GM21367 (cell line): ENCODE results near the gene CD300E.

Source experiments
- ATAC-seq: cut with Tn5 transposase; IDR thresholded peaks from one replicate; pipeline ENCODE4 v1.9.1; 2021; ENCODE audit not compliant: unreplicated experiment

CD300E gene, protein sequence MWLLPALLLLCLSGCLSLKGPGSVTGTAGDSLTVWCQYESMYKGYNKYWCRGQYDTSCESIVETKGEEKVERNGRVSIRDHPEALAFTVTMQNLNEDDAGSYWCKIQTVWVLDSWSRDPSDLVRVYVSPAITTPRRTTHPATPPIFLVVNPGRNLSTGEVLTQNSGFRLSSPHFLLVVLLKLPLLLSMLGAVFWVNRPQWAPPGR

DNA sequence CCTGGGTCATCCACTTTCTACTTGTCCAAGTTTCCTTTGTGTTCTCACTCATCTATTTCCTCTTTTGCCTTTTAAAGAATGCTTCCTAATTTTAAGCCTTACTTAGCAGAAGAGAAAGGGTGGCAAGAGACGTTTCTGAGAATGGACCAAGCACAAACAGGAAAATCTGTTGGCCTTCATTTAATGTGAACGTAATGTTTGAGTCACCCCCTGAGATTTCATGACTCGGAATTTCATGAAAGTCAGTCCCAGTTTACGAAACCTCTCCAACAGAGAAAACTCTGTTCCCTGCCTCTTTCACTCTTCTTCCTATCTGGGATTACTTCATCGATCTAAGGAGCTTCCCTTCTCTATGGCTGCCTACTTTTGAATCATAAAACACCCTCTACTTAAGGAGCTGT lies at the start of gene CD300E:
Gene CD300E (minus strand): TSS at position 46 of the 401 bp plus-strand sequence. CDS start 117 bp downstream, outside the sequence.
- ATAC-seq: no peak

DNA sequence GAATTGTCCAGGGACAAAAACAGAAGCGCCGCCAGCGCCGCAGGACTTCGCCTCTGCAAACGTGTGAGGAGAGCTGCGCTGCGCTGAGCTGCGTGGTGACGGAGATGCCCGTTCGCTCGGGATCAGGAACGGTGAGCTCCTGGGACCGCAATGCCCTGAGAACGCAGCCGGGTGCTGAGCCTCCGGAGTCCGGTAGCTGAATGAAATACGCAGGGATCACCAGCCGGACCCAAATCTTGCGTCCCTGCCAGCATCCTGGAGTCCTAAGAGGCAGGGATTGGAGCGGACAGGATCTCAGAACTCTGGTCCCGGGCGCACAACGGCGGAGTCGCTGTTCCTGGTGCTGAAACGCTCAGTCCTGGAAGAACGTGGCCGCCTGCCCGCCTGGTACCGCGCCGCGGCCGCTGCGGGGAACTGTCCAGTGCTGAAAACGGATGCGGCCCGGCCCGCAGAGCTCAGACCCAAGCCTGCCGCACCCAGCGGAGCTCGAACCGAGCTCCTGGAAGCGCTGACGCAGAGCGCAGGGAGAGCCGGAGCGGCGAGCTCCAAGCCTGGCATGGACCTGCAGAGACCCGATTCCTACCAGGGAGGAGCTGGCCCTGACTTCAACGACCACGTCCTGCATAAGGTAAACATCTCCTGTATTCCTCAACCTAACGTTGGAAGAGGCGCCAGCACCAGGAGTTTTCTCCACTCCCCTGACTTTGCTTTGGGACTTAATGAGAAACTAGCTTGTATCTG lies 47.7 kb upstream of the CD300E start:
- no peak for ATAC-seq

DNA sequence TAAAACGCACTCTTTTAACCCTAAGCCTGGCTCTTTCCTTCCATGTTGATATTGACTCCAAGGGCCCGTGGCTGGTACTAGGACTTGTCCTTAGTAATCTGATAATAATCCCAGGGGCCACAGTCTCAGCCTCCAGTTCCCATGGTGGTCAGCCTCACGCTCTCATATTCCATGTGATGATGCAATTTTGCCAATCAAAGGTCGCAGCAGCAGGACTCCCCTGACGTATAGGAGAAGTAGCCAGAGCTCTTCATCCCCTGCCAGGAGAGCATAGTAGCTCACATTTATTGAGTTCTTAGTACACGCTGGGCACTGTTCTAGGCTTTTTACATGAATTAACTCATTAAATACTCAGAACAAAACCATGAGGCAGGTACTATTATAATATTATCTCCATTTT lies 46.8 kb upstream of the CD300E start:
- no peak for ATAC-seq

DNA sequence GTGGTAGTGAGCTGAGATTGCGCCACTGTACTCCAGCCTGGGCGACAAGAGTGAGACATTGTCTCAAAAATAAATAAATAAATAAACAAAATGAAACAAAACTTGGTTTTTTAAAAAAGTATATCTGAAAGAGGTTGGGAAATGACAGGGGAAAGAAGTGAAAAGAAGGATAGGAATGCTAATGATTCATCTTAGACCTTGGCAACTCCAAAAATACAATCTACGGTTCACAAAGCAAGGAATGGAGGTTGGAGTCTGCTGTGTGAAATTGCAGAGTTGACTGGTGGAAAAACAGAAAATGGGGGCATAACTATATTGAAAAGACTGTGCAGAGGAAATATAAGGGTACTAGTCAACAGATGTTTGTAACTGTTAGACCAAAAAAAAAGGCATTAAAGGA lies 40.0 kb upstream of the CD300E start:
- no peak for ATAC-seq

DNA sequence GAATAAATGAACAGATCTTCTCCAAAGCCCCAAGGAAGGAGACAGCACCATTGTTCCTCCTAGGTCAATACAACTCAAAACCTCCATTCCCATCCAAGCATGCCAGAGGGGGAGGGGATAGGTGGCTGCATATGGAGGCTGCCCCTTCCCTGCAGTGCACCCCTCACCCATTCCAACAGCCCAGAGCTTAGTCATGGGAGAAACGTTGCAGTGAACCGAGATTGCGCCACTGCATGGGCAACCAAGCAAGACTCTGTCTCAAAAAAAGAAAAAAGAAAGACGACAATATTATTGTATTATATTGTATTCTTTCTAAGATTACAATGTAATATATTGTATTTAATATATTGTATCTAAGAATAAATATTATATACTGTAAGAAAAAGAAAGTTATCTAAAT lies 36.4 kb upstream of the CD300E start:
- no peak for ATAC-seq

DNA sequence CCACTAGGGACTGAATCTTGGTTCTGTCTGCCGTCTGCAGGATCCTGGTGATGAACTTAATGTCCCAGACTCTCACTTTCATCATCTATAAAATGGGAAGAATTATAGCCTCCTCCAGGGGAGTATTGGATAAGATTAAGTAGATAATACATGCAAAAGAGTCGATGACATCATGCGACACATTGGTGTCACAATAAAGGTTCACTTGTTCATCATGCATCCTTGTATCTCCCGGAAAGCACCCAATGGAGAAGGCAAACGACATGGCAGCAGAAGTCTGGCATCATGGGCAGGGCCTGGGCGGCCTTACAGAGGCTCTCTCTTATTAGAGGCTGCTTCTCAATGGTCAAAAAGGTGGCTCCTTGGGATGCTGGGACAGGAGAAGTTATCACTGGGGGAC lies 35.1 kb upstream of the CD300E start:
- ATAC-seq: no peak

DNA sequence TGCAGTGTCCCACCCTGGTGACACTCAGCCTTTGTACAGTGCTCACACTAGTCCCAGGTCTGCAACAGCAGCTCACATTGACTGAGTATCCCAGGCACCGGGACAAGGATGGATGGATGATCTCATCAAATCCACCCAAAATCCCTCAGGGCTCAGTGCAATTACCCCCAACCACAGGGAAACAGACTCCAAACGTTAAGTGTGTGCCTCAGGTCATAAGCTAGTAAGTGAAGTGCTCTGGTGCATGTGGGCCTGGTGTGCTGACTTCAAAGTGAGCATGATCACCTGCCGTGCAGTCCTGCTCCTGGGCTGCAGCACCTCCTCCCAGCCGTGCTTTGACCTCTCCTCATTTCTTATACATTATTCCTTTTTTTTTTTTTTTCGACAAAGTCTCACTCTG lies 31.2 kb upstream of the CD300E start:
- ATAC-seq: no peak

DNA sequence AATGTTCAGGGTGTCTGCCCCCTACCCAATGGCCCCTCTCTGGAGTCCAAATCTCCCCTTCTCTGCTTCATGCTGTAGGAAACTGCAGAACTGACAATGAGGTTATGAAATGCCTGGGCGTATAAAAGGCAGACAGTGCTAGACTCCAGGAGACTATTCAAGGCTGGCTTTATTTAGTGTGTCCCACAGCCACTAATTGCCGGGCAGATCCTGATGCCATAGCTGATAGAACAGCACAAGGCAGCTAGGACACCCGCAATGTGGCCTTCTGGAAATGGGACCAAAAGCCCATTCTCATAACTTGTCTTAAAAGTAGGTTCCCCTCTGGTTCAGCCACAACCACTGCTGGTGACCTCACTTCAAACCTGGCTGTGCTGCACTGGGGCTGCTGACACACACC lies 28.5 kb upstream of the CD300E start:
- no peak for ATAC-seq

DNA sequence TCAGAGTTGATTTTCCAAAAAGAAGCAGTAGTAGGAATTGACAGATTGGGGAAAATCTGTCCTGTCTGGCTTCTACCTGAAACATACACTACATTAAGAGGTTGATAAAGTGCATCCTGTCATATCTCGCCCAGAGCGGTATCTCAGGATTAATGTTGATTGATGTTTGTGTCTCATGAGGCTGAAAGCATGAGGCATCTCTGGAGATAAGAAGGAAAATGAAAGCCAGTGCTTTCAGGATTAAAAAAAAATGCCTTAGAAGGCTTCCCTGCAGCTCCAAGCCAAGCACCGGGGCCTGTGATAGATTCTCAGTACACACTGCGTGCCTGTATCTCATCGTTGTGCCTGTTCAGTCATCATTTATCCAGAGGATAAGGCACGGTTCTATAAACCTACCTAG lies 26.4 kb upstream of the CD300E start:
- ATAC-seq: no peak

DNA sequence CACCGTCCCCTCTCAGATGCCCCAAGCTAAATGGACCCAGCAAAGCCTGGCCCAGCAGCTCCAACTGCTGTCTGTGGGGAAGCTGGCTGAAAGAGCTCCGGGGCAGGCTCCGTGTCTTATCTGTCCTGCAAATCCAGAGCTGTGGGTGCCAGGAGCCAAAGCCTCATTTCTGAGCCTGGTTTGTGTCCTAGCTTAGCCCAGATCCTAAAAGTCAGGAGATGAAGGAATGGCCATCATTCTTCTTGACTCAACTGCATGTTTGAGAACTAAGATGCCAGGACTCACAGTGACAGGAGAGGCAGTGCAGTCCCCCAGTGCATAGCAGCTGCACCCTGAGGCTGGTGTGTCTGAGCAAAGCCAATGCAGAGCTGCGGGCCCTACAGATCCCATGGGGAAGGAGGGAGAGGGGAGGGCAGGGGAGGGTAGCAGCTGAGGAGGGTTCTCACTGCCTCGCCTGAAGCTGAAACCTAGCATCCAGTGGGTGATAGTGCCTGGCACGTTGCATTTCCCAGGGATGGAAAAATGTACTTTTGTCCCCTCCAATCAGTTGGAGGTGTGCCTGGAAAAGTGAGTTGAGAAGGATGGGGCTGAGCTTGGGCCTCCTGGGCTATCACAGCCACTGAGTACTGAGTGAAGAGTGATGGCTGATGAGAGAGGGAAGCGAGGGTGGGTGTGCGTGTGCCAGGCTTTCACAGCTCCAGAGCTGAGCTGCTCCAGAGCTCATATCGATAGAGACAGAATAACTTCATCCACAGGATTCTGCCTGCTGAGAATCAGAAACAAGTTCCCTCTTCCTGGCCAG lies 24.5 kb upstream of the CD300E start:
- ATAC-seq: no peak

DNA sequence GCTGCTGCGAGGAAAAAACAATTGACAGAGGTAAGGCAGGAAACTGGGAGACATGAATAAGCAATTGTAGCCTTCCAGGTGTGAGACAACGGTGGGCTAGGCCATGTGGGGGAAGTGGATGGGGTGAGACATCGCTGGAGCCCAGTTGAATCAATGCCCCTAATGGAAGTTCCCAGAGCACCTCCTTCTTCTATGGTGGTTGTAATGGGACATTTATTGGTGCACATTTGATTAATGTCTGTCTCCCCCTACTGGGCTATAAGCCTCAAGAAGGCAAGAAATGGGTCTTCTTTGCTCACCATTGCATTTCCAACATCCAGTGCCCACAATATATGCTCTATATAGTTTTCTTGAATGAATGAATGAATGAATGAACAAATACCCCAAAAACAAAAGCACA lies 22.7 kb upstream of the CD300E start:
- no peak for ATAC-seq

DNA sequence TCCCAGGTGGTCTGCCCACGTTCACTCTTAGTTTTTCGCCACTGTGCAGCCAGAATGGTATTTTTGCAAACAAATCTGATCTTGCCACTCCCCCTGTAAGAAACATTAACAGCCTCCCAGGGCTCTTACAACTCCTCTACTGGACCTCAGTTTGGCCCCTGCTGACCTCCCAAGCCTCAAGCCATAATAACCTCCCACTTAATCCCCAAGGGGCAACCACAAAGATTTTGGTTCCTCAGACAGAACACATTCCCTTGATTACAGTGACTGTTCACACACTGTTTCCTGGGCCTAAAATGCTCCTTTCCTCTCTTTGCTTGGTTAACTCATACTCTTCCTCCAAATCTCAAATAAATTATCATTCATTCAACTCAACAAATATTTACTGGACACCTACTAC lies 21.5 kb upstream of the CD300E start:
- ATAC-seq: no peak

DNA sequence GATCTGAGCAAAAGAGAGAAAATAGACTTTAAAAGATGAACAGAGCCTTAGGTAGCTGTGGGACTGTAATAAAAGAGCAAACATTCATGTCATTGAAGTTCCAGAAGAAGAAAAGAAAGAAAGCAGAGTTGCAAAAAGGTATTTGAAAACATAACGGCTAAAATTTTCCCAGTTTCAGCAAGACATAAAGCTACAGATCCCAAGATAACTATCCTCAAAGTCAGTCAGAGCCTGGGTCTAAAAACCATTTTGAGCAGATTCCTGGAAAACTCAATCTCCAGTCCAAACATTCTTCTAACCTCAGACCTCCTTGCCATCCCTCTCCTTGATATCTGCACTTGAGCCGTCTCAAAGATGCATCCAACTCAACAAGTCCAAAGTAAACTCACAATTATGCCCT lies 20.9 kb upstream of the CD300E start:
- no peak for ATAC-seq

DNA sequence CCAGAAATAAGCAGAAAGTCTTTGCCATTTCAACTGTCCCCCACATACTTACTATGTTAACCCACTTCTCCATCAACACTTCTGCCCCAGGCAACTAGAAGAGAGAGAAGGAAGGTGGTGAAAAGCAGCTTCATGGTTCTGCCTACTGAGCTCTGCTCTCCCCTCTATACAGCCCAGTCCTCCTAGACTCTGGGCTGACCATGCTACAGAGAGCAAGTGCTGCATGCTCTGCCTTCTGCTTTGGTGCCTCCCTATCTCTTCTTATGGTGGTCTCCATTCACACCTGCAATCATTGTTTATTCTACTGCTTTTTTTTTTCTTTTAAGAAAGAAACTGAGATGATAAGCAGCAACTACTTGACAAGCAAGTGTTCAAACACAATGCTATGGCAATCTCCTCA lies 20.3 kb upstream of the CD300E start:
- no peak for ATAC-seq

DNA sequence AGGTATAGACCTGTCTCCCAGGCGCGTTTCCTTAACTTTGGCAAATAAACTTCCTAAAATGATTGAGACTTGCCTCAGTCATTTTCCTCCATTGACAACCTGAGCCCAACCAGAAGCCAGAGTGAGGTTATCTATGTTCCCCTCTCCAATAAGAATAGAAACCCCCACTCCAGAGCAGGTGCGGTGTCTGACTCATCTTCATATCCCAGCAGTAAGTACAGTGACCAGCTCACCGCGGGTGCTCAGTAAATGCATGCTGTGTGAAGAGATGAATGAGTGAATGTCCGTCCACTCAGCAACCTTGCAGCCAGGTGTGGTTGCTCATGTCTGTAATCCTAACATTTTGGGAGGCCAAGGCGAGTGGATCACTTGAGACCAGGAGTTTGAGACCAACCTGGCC lies 19.5 kb upstream of the CD300E start:
- no peak for ATAC-seq

DNA sequence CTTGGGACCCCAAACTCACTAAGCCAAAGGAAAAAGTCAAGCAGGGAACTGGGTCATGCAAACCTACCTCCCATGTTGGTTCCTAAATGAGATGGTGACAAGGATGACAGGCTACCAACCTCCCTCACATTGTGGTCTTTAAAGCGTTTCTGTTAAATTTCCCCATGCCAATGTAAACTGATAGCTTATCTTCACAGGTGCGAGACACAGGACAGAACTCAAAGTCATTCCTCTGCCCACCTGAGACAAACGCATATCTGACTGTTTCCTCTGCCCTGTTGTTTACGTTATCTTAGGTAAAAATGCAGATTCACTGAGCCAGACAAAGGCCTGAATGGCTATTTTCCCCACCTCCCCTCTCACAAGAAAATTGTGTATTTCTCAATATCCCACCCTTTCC lies 19.0 kb upstream of the CD300E start:
- ATAC-seq: no peak

DNA sequence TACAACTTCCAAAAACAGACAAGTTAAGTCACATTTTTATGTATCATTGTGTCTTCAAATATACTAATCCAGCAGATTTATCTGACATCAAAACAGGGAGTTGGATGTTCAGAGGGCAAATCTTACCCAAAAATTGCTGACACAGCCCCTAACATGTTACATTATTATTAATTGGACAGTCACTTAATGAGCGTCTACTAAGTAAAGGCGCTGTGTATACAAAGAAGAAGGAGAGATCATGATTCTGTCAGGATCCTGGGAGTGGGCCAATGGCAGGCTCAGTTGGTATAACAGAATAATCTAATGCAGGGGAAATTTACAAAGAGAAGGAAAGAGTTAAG lies 18.4 kb upstream of the CD300E start:
- ATAC-seq: no peak

DNA sequence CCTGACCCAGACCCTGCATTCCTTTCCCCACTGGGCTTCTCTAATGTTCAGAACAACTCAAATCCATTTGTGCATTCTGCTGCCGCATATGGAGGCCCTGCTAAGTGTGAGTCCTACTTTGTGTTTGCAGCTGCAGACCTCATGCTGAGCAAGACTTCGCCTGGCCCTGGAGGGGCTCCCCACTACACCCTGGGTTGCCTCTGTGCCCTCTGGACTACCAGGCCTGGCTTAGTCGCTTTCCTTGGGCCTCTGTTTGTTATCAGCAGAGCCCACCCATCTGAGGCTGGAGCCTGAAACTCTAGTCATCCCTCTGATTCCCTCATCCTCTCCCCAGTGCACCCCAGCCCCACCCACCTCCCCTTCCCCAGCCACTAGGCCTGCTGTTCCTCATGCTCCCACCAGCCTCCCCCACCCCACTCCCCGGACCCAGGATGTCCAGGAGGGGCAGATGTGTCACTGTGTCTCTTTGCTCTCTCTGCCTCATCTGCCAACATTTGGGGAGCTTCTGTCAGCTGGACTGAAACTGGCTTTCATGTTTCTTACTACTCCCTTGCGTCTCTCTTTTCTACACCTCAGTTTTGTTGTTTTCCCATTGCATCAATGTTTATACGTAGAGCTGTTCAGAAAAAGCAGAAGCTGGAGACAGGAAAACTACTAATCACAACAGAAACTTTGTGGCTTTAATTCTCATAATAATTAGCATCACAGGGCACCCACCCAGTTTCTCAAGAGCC lies 17.9 kb upstream of the CD300E start:
- ATAC-seq: no peak

DNA sequence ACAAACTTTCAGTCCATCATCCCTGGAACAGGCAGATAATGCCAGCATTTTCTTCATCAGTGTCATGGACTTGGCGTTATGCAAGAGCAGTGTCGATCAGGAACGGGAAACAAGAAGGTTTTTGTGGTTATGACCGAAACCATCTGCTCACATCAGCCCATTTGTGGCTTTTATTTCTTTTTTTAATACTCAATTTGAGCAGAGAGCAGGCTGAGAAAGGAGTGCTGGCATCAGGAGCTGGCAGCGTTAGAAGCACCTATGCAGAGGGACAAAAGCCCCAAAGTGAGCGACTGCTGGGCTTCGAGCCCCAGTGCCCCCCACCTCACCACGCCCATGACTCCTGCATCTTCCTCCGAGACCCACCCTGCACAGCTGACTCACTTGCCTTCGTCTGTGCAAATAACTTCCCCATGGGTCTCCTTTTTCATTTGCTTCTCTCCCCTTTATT lies 16.2 kb upstream of the CD300E start:
- no peak for ATAC-seq

DNA sequence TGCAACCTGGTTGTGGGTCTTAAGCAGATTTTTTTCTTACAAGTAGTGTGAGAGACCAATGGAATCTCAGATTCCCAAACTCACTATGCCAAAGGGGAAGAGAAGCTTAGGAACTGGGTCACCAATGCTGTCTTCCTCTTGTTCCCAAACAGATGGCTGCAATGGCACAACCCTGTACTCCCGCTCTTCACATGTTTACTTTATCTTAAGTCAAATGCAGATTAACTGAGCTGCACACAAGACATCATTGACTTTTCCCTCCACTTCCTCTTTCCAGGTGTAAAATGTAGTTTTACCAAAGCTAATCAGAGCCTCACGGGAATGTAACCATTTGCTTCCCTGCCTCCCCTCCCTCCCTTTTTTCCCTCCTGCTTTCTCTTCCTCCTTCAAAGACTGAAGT lies 14.4 kb upstream of the CD300E start:
- no peak for ATAC-seq

DNA sequence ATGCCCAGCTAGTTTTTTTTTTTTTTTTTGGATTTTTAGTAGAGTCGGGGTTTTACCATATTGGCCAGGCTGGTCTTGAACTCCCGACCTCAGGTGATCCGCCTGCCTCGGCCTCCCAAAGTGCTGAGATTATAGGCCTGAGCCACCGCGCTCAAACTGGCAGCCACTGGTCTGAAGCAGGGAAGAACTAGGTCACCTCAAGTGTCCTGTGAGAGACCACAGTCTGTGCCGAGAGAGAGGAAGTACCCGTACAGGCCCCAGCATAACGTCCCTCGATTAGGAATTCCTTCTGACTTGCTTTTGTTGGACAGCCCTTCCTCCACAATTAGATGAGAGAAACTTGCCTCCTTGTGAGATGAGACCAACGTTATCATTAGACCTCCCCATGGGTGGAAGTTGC lies 13.7 kb upstream of the CD300E start:
- ATAC-seq: no peak
